ENCODE data around the gene KCNK10.

Gene KCNK10

DNA sequence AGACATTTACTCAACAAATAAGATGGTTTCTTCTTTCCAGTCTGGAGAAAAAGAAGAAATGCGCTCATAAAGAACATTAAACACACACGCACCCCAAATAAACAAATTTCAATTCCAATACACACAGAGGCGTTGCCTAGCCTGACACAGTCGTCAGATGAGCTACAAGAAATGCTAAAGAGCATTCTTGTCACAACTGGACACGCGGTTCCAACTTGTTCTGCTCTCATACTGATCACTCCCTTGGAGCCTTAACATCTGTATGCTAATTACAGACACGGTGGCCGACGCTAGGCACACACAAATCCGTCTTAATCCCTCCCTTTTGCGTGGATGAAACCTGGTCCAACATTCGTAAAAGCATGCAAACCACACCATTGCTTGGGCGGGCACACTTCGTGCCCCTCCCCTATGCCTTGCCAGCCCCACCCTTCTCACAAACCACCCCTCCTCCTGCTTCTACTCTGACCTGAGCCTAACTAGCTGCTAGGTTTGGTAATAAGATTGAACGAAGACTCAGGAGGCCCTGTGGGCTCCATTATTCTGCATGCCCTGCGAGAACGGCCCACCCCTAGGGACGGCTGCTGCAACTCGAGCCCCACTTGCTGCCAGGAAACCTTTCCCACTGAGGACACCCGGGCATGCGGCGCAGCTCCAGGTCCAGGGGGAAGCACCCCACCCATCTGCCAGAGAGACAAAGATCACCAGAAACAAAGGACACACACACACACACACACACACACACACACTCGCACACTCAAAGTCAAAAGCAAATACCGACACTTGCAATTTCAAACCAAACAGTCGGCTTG is 1.2 kb downstream of the KCNK10 start:
- peak; percentile 47 for DNase-seq (ENCODE audit: low spot score)

GRCh38 chr14:88318406-88318805 is 4.7 kb downstream of the KCNK10 start:
- DNase-seq (ENCODE audit: low spot score), result no peak

GRCh38 chr14:88316521-88316920 is 6.5 kb downstream of the KCNK10 start:
- DNase-seq (ENCODE audit: low spot score), result no peak

GRCh38 chr14:88312257-88312656 is 10.8 kb downstream of the KCNK10 start:
- no peak for DNase-seq (ENCODE audit: low spot score)

GRCh38 chr14:88311780-88312179 is 11.3 kb downstream of the KCNK10 start:
- no peak for DNase-seq (ENCODE audit: low spot score)

GRCh38 chr14:88310449-88310848 is 12.6 kb downstream of the KCNK10 start:
- DNase-seq (ENCODE audit: low spot score), result no peak

- no peak for DNase-seq (ENCODE audit: low spot score)
Observed at GRCh38 chr14:88310021-88310420, 13.0 kb downstream of the KCNK10 start.

GRCh38 chr14:88305528-88306322 is 17.3 kb downstream of the KCNK10 start:
- no peak for DNase-seq (ENCODE audit: low spot score)

DNA sequence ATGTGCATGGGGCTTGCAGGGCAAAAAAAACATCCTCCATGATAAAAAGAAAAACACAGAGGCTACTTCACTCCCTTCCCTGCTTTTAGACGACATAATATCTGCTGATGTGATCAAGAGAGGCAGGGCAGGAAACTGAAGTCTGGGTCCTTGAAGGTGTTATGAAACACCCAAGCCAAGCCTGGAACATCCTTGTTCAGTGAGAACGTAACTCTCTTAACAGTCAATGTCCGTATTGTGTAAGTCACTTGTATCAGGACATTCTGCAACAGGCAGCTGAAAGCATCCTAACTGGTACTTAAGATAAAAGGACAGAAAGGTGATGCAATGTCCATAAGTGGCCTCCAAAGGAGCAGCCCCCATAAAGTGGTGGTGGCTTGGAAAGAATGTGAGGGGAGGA is 20.0 kb downstream of the KCNK10 start:
- no peak for DNase-seq (ENCODE audit: low spot score)

DNA sequence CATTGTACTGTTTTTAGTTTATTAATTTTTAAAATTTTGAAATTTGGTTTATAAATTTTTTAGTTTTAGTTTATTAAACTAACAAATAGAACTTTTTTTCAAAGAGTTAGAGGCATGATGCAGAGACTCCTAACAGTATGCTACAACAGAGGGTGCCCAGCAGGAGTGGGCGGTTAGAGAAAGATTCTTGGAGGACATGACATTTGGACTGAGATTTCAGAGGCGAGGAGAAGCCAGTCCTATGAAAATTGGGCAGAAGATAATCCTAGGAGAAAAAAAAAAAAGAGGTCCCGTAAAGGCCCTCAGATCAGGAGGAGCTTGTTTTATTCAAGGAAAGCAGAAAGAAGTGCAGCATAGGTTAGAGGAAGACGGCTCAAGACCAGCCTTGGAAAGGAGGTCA is 21.7 kb downstream of the KCNK10 start:
- no peak for DNase-seq (ENCODE audit: low spot score)

GRCh38 chr14:88300817-88301216 is 22.3 kb downstream of the KCNK10 start:
- DNase-seq (ENCODE audit: low spot score), result no peak

DNA sequence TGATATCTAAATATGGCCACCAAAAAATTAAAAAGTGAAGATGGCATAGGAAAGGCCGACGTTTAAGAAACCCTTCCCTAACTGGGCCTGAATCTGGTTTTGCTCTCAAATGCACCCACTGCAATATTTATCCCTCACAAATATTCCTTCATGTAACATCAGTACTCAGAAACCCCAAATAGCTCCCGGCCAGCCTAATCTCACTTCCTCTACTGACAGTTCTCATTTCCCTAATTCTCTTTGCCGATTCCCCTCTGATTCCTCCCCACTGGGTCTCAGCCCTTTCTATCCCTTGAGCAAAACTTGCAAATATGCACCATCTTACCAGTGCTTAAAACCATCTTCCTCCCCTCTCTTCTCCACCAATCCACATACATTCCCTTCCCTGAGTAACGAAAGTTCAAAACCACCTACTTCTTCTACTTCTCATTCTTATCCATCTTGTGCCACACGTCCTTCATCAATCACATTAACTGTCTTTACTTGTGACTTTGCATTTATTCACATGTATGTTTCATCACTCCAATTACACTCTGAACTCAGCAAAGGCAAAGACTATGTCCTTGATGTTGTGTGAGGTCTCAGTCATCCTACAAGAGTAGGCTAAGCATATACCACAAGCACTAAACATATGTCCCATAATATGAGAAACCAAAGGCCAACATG is 23.1 kb downstream of the KCNK10 start:
- DNase-seq (ENCODE audit: low spot score), result no peak

GRCh38 chr14:88297306-88297705 is 25.8 kb downstream of the KCNK10 start:
- no peak for DNase-seq (ENCODE audit: low spot score)

DNA sequence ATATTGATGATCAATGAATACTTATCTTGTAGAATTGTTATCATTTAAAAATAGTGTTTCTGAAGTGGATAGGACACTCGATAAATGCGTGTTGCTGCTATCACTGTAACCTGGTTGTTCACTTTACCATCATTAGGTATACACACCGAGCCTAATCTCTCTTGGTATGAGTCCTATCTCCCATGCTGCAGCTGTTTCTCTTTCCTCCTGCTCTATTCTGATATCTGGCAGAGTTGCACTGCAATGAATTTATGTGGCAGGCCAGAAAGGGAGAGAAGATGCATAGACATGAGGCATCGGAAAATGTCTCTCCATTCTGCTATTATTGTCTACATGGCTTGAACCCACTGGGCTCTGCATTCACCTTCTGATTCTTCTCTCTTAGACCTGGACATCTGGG is 26.7 kb downstream of the KCNK10 start:
- no peak for DNase-seq (ENCODE audit: low spot score)

DNA sequence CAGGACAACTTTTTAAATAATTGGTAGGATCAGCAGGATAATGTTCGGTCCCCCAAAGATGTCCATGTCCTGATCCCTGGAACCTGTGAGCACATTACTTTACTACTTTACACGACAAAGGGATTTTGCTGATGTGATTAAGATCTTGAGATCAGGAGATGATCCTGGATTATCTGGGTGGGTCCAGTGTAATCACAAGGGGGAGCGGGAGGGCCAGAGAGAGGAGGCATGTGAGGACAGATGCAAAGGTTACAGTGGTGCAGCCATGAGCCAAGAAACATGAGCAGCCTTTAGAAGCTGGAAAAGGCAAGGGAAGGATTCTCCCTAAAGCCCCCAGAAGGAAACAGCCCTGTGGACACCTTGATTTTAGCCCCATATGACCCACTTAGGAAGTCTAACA is 33.1 kb downstream of the KCNK10 start:
- peak; percentile 61 for DNase-seq (ENCODE audit: low spot score)

- no peak for DNase-seq (ENCODE audit: low spot score)
Observed at GRCh38 chr14:88289234-88289633, 33.8 kb downstream of the KCNK10 start.

- DNase-seq (ENCODE audit: low spot score), result no peak
Observed at GRCh38 chr14:88286309-88286708, 36.8 kb downstream of the KCNK10 start.

- no peak for DNase-seq (ENCODE audit: low spot score)
Observed at GRCh38 chr14:88281447-88281846, 41.6 kb downstream of the KCNK10 start.

DNA sequence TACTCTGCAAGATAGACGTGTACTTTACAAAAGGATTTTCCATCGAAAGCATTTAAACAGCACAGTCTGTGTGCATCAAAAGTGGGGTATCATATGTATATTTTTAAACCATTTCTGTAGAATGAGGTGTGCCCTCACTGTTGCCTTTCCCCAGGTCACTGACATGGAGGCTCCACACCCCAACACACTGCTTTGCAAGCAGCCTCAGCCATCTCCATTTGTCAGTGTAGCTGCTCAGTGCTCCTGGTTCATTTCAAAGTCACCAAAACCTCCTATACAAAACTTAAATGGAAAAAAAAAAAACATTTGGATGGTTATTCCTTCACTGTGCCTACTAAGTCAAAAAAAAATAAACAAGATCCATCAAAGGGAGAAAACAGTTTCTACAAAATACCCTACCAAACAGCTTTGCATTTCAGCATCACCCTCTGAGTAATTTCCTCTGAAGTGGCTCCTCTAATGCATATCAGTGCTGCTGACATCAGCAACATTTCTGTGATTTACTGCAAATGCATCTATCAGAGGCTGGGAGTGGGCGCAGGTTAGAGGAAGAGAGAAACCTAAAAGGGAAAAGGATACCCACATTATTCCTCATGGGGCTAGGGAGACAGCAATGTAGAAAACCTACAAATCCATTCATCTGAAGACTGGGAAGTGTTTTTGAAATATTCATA is 46.0 kb downstream of the KCNK10 start:
- DNase-seq (ENCODE audit: low spot score), result no peak

DNA sequence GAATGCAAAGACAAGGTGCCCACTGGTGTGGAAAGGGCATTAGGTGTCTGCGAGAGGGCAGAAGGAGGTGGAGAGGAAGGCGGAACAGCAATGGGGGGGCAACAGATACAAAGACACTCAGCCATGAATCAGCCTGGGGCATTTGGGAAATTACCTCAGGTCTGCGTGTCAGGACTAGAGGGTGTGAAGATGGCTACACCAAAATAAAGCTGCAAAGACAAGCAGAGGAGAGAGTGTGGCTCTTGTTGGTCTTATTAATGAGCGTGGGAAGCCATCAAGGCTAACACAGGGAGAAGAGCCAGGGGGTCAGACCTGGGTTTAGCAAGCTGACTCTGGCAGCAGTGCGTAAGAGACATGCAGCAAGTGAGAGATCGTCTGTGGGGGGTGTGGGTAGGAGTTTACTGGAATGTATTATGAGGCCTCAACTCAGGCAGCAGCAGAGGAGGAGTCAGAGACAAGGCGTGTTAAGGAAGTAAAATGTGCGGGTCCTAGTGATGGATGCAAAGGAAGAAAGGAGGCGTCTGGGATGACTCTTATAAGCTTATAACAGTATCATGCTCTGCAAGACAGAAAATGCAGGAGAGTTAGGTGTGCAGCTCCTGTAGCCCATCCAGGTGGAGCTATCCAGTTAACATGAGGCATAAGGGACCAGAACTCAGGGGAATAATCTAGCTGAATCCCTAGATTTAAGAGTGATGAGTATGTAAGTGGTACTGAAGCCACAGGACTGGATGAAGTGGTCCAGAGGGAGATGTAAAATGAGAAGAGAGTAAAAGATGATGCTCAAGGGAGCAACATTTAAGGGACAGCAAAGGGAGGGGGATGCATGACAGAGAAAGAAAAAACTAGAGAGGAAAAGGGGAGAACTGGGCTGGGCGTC is 50.4 kb downstream of the KCNK10 start:
- DNase-seq (ENCODE audit: low spot score), result no peak

- DNase-seq (ENCODE audit: low spot score), result no peak
Observed at GRCh38 chr14:88271205-88271604, 51.9 kb downstream of the KCNK10 start.
